Liver (tissue), 9 donors: Measurements from ENCODE around the gene ADGRD1. TPM values are rescaled to one million over a fixed set of nuclear protein-coding genes. Genes with fewer than 3 reads are reported as not detected.

ENCODE experiments used
- DNase-seq: peaks from one replicate; pipeline ENCODE4 v3.0.0-alpha.2; 2017; ENCODE audit warnings: low spot score
- H3K27ac ChIP-seq, 2 donors: one replicate each; pipeline ENCODE4 v1.7.0; 2013; ENCODE audit warnings: inconsistent platforms in 2 of 2, low read length in 2 of 2, control low read depth in 1 of 2, low read depth in 1 of 2, mild to moderate bottlenecking in 1 of 2
- H3K27me3 ChIP-seq, 4 donors: one replicate each; pipeline versions ENCODE4 v1.6.1 to v1.7.0; 2013; ENCODE audit warnings: low read length in 3 of 4, inconsistent platforms in 1 of 4, mild to moderate bottlenecking in 1 of 4, moderate library complexity in 1 of 4; ENCODE audit not compliant: control insufficient read depth in 4 of 4, insufficient read depth in 4 of 4
- H3K36me3 ChIP-seq, 4 donors: one replicate each; pipeline versions ENCODE4 v1.6.1 to v1.7.0; 2013; ENCODE audit warnings: low read length in 3 of 4, mild to moderate bottlenecking in 3 of 4, low read depth in 1 of 4, moderate library complexity in 1 of 4; ENCODE audit not compliant: control insufficient read depth in 4 of 4, insufficient read depth in 3 of 4
- H3K4me1 ChIP-seq, 4 donors: one replicate each; pipeline versions ENCODE4 v1.6.1 to v1.7.0; 2013; ENCODE audit warnings: low read length in 3 of 4, mild to moderate bottlenecking in 3 of 4, moderate library complexity in 1 of 4; ENCODE audit not compliant: control insufficient read depth in 4 of 4, insufficient read depth in 4 of 4
- H3K4me3 ChIP-seq, 3 donors: one replicate each; pipeline versions ENCODE4 v1.6.1 to v1.7.0; 2013; ENCODE audit warnings: low read length in 3 of 3, control low read depth in 1 of 3, low read depth in 1 of 3, mild to moderate bottlenecking in 1 of 3
- H3K9ac ChIP-seq, 2 donors: one replicate each; pipeline ENCODE4 v1.7.0; 2013; ENCODE audit warnings: low read length in 2 of 2, mild to moderate bottlenecking in 2 of 2, moderate library complexity in 2 of 2, control low read depth in 1 of 2, low read depth in 1 of 2
- H3K9me3 ChIP-seq, 4 donors: one replicate each; pipeline versions ENCODE4 v1.6.1 to v1.7.0; 2013; ENCODE audit warnings: low read length in 3 of 4; ENCODE audit not compliant: control insufficient read depth in 4 of 4
- EGR1 ChIP-seq, 2 donors: IDR thresholded peaks; 2 replicates each; pipeline ENCODE4 v1.6.1; 2016 to 2018; ENCODE audit warnings: antibody characterized with exemption in 2 of 2, low read depth in 2 of 2
- FOXA1 ChIP-seq: IDR thresholded peaks from 2 replicates; pipeline ENCODE4 v1.6.1; 2016; ENCODE audit warnings: antibody characterized with exemption
- FOXA2 ChIP-seq: IDR thresholded peaks from 2 replicates; pipeline ENCODE4 v1.6.1; 2016; ENCODE audit warnings: antibody characterized with exemption
- GABPA ChIP-seq, 2 donors: IDR thresholded peaks in 1 of 2; conservative IDR thresholded peaks in 1 of 2; 2 replicates each; pipeline ENCODE4 v1.6.1; 2016; ENCODE audit warnings: antibody characterized with exemption in 2 of 2, mild to moderate bottlenecking in 1 of 2, moderate library complexity in 1 of 2
- HNF4G ChIP-seq: IDR thresholded peaks from 2 replicates; pipeline ENCODE4 v1.6.1; 2016; ENCODE audit warnings: antibody characterized with exemption
- JUND ChIP-seq, 2 donors: IDR thresholded peaks; 2 replicates each; pipeline ENCODE4 v1.6.1; 2016; ENCODE audit warnings: antibody characterized with exemption in 2 of 2
- NR2F2 ChIP-seq: IDR thresholded peaks from 2 replicates; pipeline ENCODE4 v1.6.1; 2016; ENCODE audit warnings: antibody characterized with exemption
- RXRA ChIP-seq, 2 donors: IDR thresholded peaks; 2 replicates each; pipeline ENCODE4 v1.6.1; 2017 to 2018; ENCODE audit warnings: antibody characterized with exemption in 2 of 2, mild to moderate bottlenecking in 1 of 2
- SP1 ChIP-seq: IDR thresholded peaks from 2 replicates; pipeline ENCODE4 v1.6.1; 2018; ENCODE audit warnings: antibody characterized with exemption, mild to moderate bottlenecking
- TAF1 ChIP-seq: conservative IDR thresholded peaks from 2 replicates; pipeline ENCODE4 v1.6.1; 2016; ENCODE audit warnings: antibody characterized with exemption, mild to moderate bottlenecking
- YY1 ChIP-seq: IDR thresholded peaks from 2 replicates; pipeline ENCODE4 v1.6.1; 2016; ENCODE audit warnings: antibody characterized with exemption, mild to moderate bottlenecking
- WGBS: extraction: QIAGEN DNeasy Blood & Tissue Kit; methylation state at CpG from one replicate; pipeline ENCODE4 v1.1.7; 2013; 5-methylcytosine and 5-hydroxymethylcytosine counted together
- polyA plus RNA-seq, 2 donors: library from polyadenylated mRNA; stranded (reverse) in 1 of 2; unstranded in 1 of 2; fragments of 200-250 nt in 1 of 2; fragments of >200 nt in 1 of 2; fragmentation: Nextera tagmentation in 1 of 2; extraction: Ambion mirVana in 1 of 2; gene quantifications; one replicate each; pipeline versions ENCODE4 v1.2.1 to v1.2.3, GENCODE V29; 2013 to 2015
- total RNA-seq, 2 donors: library from RNA; depleted of rRNA; stranded (reverse); fragments of >200 nt; gene quantifications; one replicate each; pipeline ENCODE4 v1.2.3, GENCODE V29; 2014
- TF ChIP-seq, protein P1 (sequence below): IDR thresholded peaks from 2 replicates; pipeline ENCODE4 v1.6.1; 2016; ENCODE audit warnings: antibody characterized with exemption
- TF ChIP-seq, protein P2 (sequence below): IDR thresholded peaks from 2 replicates; pipeline ENCODE4 v1.6.1; 2016; ENCODE audit warnings: antibody characterized with exemption, mild to moderate bottlenecking
- TF ChIP-seq, protein P3 (sequence below): IDR thresholded peaks from 2 replicates; pipeline ENCODE4 v1.6.1; 2016; ENCODE audit warnings: antibody characterized with exemption
- TF ChIP-seq, protein P4 (sequence below): fragments of 150-350 bp; IDR thresholded peaks from 2 replicates; pipeline ENCODE4 v1.5.1; 2017; ENCODE audit warnings: improper control_type of control experiment, low read depth, low read length; ENCODE audit not compliant: missing input control
- TF ChIP-seq, protein P5 (sequence below): IDR thresholded peaks from 2 replicates; pipeline ENCODE4 v1.6.1; 2016; ENCODE audit warnings: antibody characterized with exemption
- donor health status: healthy.
- donor health status: healthy.
- donor health status: healthy.
- donor health status: healthy.
- donor health status: healthy.

ADGRD1 gene
- total and polyA plus RNA-seq, 4 donors = 2.7 to 7.1 (median 4.6) TPM

DNA sequence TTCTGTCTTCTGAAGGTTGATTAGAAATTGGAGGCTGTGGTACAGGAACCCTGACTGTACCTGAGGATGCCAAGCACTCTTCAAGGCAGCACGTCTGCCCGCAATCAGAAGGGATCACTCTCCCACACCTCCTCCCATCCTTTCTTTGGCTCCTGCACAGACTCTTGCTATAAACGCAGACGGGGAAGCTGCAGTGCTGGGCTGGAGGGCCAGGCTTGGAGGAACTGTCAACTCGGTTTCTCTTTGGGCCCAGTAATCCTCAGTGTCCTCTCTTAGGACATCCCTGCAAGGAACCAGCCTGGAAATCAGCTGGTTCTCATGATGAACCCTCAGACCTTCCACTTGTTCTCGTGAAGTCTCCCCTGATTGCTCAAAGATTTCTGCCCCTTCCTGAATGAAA, 201.4 kb downstream of the ADGRD1 start:
- Histone ChIP-seq H3K9ac (no peak overlapping the region), H3K4me1 (no peaks in the 10 kb centered on the region), H3K27ac (no peak overlapping the region), H3K27me3 (peaks cover 0 to 3% (median 0%) of the 10 kb centered on the region in 4 donors), H3K4me3 (no peak overlapping the region), H3K36me3 (no peaks in the 10 kb centered on the region), H3K9me3 (peaks cover 0 to 2% (median 0%) of the 10 kb centered on the region in 4 donors)
- WGBS = 79% methylated on average over 6 of the region's 6 CpGs
- TF ChIP-seq, protein P1, sequence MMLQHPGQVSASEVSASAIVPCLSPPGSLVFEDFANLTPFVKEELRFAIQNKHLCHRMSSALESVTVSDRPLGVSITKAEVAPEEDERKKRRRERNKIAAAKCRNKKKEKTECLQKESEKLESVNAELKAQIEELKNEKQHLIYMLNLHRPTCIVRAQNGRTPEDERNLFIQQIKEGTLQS = no peak
- no peak for TF ChIP-seq FOXA1
- TF ChIP-seq FOXA2 = no peak
- TF ChIP-seq TAF1 = no peak
- no peak for TF ChIP-seq GABPA (IDR thresholded peaks at IDR 0.05 in 1 of 2, conservative IDR thresholded peaks at IDR 0.05 in 1 of 2)
- TF ChIP-seq, protein P2, sequence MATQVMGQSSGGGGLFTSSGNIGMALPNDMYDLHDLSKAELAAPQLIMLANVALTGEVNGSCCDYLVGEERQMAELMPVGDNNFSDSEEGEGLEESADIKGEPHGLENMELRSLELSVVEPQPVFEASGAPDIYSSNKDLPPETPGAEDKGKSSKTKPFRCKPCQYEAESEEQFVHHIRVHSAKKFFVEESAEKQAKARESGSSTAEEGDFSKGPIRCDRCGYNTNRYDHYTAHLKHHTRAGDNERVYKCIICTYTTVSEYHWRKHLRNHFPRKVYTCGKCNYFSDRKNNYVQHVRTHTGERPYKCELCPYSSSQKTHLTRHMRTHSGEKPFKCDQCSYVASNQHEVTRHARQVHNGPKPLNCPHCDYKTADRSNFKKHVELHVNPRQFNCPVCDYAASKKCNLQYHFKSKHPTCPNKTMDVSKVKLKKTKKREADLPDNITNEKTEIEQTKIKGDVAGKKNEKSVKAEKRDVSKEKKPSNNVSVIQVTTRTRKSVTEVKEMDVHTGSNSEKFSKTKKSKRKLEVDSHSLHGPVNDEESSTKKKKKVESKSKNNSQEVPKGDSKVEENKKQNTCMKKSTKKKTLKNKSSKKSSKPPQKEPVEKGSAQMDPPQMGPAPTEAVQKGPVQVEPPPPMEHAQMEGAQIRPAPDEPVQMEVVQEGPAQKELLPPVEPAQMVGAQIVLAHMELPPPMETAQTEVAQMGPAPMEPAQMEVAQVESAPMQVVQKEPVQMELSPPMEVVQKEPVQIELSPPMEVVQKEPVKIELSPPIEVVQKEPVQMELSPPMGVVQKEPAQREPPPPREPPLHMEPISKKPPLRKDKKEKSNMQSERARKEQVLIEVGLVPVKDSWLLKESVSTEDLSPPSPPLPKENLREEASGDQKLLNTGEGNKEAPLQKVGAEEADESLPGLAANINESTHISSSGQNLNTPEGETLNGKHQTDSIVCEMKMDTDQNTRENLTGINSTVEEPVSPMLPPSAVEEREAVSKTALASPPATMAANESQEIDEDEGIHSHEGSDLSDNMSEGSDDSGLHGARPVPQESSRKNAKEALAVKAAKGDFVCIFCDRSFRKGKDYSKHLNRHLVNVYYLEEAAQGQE = no peak
- no peak for TF ChIP-seq EGR1 (IDR thresholded peaks at IDR 0.05; ENCODE audit: low read depth in 2 of 2)
- TF ChIP-seq HNF4G = no peak
- no peak for TF ChIP-seq JUND (IDR thresholded peaks at IDR 0.05)
- TF ChIP-seq, protein P3, sequence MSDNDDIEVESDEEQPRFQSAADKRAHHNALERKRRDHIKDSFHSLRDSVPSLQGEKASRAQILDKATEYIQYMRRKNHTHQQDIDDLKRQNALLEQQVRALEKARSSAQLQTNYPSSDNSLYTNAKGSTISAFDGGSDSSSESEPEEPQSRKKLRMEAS = no peak
- TF ChIP-seq, protein P4, sequence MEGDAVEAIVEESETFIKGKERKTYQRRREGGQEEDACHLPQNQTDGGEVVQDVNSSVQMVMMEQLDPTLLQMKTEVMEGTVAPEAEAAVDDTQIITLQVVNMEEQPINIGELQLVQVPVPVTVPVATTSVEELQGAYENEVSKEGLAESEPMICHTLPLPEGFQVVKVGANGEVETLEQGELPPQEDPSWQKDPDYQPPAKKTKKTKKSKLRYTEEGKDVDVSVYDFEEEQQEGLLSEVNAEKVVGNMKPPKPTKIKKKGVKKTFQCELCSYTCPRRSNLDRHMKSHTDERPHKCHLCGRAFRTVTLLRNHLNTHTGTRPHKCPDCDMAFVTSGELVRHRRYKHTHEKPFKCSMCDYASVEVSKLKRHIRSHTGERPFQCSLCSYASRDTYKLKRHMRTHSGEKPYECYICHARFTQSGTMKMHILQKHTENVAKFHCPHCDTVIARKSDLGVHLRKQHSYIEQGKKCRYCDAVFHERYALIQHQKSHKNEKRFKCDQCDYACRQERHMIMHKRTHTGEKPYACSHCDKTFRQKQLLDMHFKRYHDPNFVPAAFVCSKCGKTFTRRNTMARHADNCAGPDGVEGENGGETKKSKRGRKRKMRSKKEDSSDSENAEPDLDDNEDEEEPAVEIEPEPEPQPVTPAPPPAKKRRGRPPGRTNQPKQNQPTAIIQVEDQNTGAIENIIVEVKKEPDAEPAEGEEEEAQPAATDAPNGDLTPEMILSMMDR = no peak
- TF ChIP-seq RXRA (IDR thresholded peaks at IDR 0.05) = no peak
- TF ChIP-seq YY1 = no peak
- TF ChIP-seq NR2F2 = no peak
- TF ChIP-seq SP1 = no peak
- TF ChIP-seq, protein P5, sequence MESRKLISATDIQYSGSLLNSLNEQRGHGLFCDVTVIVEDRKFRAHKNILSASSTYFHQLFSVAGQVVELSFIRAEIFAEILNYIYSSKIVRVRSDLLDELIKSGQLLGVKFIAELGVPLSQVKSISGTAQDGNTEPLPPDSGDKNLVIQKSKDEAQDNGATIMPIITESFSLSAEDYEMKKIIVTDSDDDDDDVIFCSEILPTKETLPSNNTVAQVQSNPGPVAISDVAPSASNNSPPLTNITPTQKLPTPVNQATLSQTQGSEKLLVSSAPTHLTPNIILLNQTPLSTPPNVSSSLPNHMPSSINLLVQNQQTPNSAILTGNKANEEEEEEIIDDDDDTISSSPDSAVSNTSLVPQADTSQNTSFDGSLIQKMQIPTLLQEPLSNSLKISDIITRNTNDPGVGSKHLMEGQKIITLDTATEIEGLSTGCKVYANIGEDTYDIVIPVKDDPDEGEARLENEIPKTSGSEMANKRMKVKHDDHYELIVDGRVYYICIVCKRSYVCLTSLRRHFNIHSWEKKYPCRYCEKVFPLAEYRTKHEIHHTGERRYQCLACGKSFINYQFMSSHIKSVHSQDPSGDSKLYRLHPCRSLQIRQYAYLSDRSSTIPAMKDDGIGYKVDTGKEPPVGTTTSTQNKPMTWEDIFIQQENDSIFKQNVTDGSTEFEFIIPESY = no peak
- no peak for DNase-seq

DNA sequence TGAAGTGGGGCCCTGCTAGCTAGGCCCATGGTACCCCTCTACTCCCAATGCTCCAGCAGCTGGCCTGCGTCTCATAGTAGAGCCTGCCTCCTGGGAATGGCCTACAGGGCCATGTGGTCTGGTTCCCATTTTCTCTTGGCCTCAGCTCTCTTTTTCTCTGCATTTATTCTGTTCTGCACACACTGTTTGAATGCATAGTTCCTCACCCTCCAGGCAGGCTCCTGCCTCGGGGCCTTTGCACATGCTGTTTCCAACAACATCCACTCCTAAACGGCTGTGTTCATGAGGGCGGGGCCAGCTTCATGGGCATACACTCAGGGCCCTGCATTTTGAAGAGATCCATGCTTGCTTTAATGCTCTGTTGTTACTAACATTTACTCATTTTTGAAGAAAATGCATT, 204.0 kb downstream of the ADGRD1 start:
- peaks cover 0 to 3% (median 0%) of the 10 kb centered on the region in 4 donors for H3K27me3 ChIP-seq
- no peak overlapping the region for H3K27ac ChIP-seq
- no peak overlapping the region for H3K4me3 ChIP-seq
- no peak overlapping the region for H3K9ac ChIP-seq
- 82% methylated on average over 4 of the region's 4 CpGs for WGBS
- no peak for DNase-seq
- no peaks in the 10 kb centered on the region for H3K9me3 ChIP-seq
- no peaks in the 10 kb centered on the region for H3K36me3 ChIP-seq
- no peaks in the 10 kb centered on the region for H3K4me1 ChIP-seq
- TF ChIP-seq, protein P2 = no peak
- TF ChIP-seq FOXA2 (no peak), NR2F2 (no peak)
- TF ChIP-seq, protein P5 = no peak
